MCF 10A (cell line): ENCODE measurements around the gene CRACDL. TPM values are rescaled to one million over a fixed set of nuclear protein-coding genes. Genes with fewer than 3 reads are reported as not detected.

Experiments
- BruUV-seq: library from RNA; stranded (reverse); fragments of 400-500 nt; replicated peaks from 2 replicates; lab custom pipeline; 2021; lab: Mats Ljungman, UMichigan
- CTCF ChIA-PET: fragments of 300-600 bp; sonication (Branson Sonifier 250); formaldehyde crosslinking; extraction: SDS; loops from one replicate; lab custom pipeline; 2021; ENCODE audit warnings: antibody characterized with exemption, inconsistent platforms; lab: Yijun Ruan, JAX
- POLR2A ChIA-PET: fragments of 300-600, 350-650 bp; sonication (Branson Sonifier 250); formaldehyde crosslinking; extraction: SDS; loops from one replicate; lab custom pipeline; 2020; ENCODE audit warnings: antibody characterized with exemption, inconsistent platforms; lab: Yijun Ruan, JAX
- DNase-seq: peaks from one replicate; pipeline ENCODE4 v3.0.0-alpha.2; 2018; ENCODE audit not compliant: unreplicated experiment
- H3K27ac Mint-ChIP-seq: one replicate; pipeline ENCODE4 v1.8.0; 2022; ENCODE audit warnings: mild to moderate bottlenecking, low read depth, mixed read lengths; ENCODE audit not compliant: unreplicated experiment
- H3K27me3 Mint-ChIP-seq: one replicate; pipeline ENCODE4 v1.8.0; 2022; ENCODE audit warnings: mixed read lengths; ENCODE audit not compliant: insufficient read depth, unreplicated experiment
- H3K36me3 Mint-ChIP-seq: one replicate; pipeline ENCODE4 v1.8.0; 2022; ENCODE audit warnings: mild to moderate bottlenecking, moderate library complexity, mixed read lengths; ENCODE audit not compliant: insufficient read depth, unreplicated experiment
- H3K4me1 Mint-ChIP-seq: one replicate; pipeline ENCODE4 v1.8.0; 2022; ENCODE audit warnings: mixed read lengths; ENCODE audit not compliant: insufficient read depth, unreplicated experiment
- H3K4me3 Mint-ChIP-seq: one replicate; pipeline ENCODE4 v1.8.0; 2022; ENCODE audit warnings: mild to moderate bottlenecking, moderate library complexity, mixed read lengths; ENCODE audit not compliant: unreplicated experiment
- H3K9me3 Mint-ChIP-seq: one replicate; pipeline ENCODE4 v1.8.0; 2022; ENCODE audit warnings: mixed read lengths; ENCODE audit not compliant: unreplicated experiment
- intact Hi-C: fragments of 100-400 bp; cut with micrococcal nuclease; formaldehyde crosslinking; loops from 2 replicates; pipeline ENCODE4 v1.14.1; 2022
- total RNA-seq: library from RNA; stranded (reverse); gene quantifications from 2 replicates; pipeline ENCODE4 v1.2.3, GENCODE V29; 2022
- TF ChIP-seq, protein P1 (sequence below): fragments of 200-600 bp; IDR thresholded peaks from one replicate; pipeline ENCODE4 v1.8.0; 2022; ENCODE audit warnings: antibody characterized with exemption, mild to moderate bottlenecking; ENCODE audit not compliant: unreplicated experiment

CRACDL gene
- total RNA-seq, 1 experiment from 2014 or later, result 12.9 TPM

GRCh38 chr2:98893911-98894321 lies 42.1 kb downstream of the CRACDL start:
- intact Hi-C loops, result no loop called here
- no peak for DNase-seq
- Mint-ChIP-seq H3K27me3 (no peaks in the 10 kb centered on the region), H3K4me1 (no peaks in the 10 kb centered on the region), H3K4me3 (no peak overlapping the region), H3K27ac (no peak overlapping the region), H3K9me3 (no peaks in the 10 kb centered on the region), H3K36me3 (peaks cover 5% of the 10 kb centered on the region)
- POLR2A ChIA-PET, result interaction anchor here (1.1 kb wide), 1 partner anchor 21 kb away, joined by 4 read pairs; no protein-coding TSS in a partner anchor
- BruUV-seq, result no TSS peak
- CTCF ChIA-PET, result no interaction called here
- TF ChIP-seq, protein P1, sequence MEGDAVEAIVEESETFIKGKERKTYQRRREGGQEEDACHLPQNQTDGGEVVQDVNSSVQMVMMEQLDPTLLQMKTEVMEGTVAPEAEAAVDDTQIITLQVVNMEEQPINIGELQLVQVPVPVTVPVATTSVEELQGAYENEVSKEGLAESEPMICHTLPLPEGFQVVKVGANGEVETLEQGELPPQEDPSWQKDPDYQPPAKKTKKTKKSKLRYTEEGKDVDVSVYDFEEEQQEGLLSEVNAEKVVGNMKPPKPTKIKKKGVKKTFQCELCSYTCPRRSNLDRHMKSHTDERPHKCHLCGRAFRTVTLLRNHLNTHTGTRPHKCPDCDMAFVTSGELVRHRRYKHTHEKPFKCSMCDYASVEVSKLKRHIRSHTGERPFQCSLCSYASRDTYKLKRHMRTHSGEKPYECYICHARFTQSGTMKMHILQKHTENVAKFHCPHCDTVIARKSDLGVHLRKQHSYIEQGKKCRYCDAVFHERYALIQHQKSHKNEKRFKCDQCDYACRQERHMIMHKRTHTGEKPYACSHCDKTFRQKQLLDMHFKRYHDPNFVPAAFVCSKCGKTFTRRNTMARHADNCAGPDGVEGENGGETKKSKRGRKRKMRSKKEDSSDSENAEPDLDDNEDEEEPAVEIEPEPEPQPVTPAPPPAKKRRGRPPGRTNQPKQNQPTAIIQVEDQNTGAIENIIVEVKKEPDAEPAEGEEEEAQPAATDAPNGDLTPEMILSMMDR, result no peak

- Mint-ChIP-seq H3K4me3 (no peak overlapping the region), H3K27me3 (no peaks in the 10 kb centered on the region), H3K27ac (peak overlapping the region; percentile 16), H3K9me3 (peaks cover under 1% of the 10 kb centered on the region), H3K36me3 (peaks cover 7% of the 10 kb centered on the region), H3K4me1 (no peaks in the 10 kb centered on the region)
- no peak for DNase-seq
- TF ChIP-seq, protein P1, result no peak
- POLR2A ChIA-PET, result interaction anchor here (1.1 kb wide), 1 partner anchor 19 kb away, joined by 4 read pairs; no protein-coding TSS in a partner anchor
- BruUV-seq, result no TSS peak
- CTCF ChIA-PET, result no interaction called here
- intact Hi-C loops, result no loop called here
Observed at GRCh38 chr2:98892871-98893270, 43.2 kb downstream of the CRACDL start.

DNA sequence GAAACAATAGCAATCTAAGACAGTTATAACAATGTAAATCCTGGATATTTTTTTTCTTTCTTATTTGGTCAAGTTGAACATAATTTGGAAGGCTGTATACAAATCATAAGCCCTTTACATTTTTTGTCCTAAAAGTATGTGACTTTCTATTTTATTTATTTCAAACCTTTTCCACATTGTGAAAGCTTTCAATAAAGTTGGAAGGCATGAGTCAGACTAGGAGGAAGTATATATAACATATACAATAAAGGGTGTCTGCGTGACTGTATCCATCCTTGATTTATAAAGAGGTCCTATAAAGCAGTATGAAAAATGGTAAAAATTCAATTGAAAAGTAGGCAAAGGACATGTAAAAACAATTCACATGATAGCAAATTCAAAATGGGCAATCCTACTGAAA lies 44.4 kb downstream of the CRACDL start:
- CTCF ChIA-PET, result interaction anchor here (0.7 kb wide), 1 partner anchor 10 kb away, joined by 3 read pairs; no protein-coding TSS in a partner anchor

GRCh38 chr2:98886066-98886554 lies 49.9 kb downstream of the CRACDL start:
- intact Hi-C loops, result no loop called here
- POLR2A ChIA-PET, result interaction anchor here (0.6 to 1.2 kb wide), 2 partner anchors 23 to 27 kb away, joined by 3 to 4 read pairs; no protein-coding TSS in a partner anchor
- TF ChIP-seq, protein P1, result no peak
- no peak overlapping the region for H3K4me3 Mint-ChIP-seq
- H3K9me3 Mint-ChIP-seq, result peaks cover 17% of the 10 kb centered on the region
- peaks cover 18% of the 10 kb centered on the region for H3K4me1 Mint-ChIP-seq
- no TSS peak for BruUV-seq
- DNase-seq, result no peak
- H3K36me3 Mint-ChIP-seq, result peaks cover 22% of the 10 kb centered on the region
- CTCF ChIA-PET, result interaction anchor here (0.8 to 1.3 kb wide), 3 partner anchors 9 to 17 kb away, joined by 3 to 4 read pairs (median 3); no protein-coding TSS in a partner anchor
- H3K27ac Mint-ChIP-seq, result no peak overlapping the region
- H3K27me3 Mint-ChIP-seq, result no peaks in the 10 kb centered on the region

More for the DNA sequence above, 44.4 kb downstream of the CRACDL start:
- TF ChIP-seq, protein P1, result no peak
- no peaks in the 10 kb centered on the region for H3K4me1 Mint-ChIP-seq
- no peak overlapping the region for H3K27ac Mint-ChIP-seq
- POLR2A ChIA-PET, result interaction anchor here (0.7 kb wide), 1 partner anchor 24 kb away, joined by 3 read pairs; no protein-coding TSS in a partner anchor
- intact Hi-C loops, result no loop called here
- H3K36me3 Mint-ChIP-seq, result peaks cover 9% of the 10 kb centered on the region
- H3K27me3 Mint-ChIP-seq, result no peaks in the 10 kb centered on the region
- BruUV-seq, result no TSS peak
- no peak overlapping the region for H3K4me3 Mint-ChIP-seq
- DNase-seq, result no peak
- H3K9me3 Mint-ChIP-seq, result peaks cover 13% of the 10 kb centered on the region
